H9 (cell line): ENCODE data around the gene CALHM5. TPM values are rescaled to one million over a fixed set of nuclear protein-coding genes. Genes with fewer than 3 reads are reported as not detected.

Experiments
- DNase-seq: peaks from one replicate; pipeline ENCODE4 v3.0.0-alpha.2; 2017
- H2AFZ ChIP-seq: one replicate; pipeline ENCODE4 v1.6.1; 2013; ENCODE audit warnings: mild to moderate bottlenecking, low read length, control low read depth, moderate library complexity
- H2AK5ac ChIP-seq: 2 replicates; pipeline ENCODE4 v1.6.1; 2013; ENCODE audit warnings: low read length, control low read depth, mixed read lengths; ENCODE audit not compliant: insufficient read length
- H2BK120ac ChIP-seq: one replicate; pipeline ENCODE4 v1.6.1; 2013; ENCODE audit warnings: low read depth, mild to moderate bottlenecking, low read length, control low read depth, inconsistent platforms; ENCODE audit not compliant: poor library complexity, severe bottlenecking
- H2BK12ac ChIP-seq: 2 replicates; pipeline ENCODE4 v1.6.1; 2013; ENCODE audit warnings: low read length, control low read depth, mixed read lengths, low read depth; ENCODE audit not compliant: insufficient read length
- H2BK15ac ChIP-seq: 2 replicates; pipeline ENCODE4 v1.6.1; 2013; ENCODE audit warnings: low read depth, low read length, control low read depth
- H2BK20ac ChIP-seq: one replicate; pipeline ENCODE4 v1.6.1; 2013; ENCODE audit warnings: low read depth, mild to moderate bottlenecking, low read length, control low read depth, inconsistent platforms; ENCODE audit not compliant: poor library complexity, severe bottlenecking
- H2BK5ac ChIP-seq: 2 replicates; pipeline ENCODE4 v1.6.1; 2013; ENCODE audit warnings: low read length, control low read depth, mixed read lengths; ENCODE audit not compliant: insufficient read length
- H3K14ac ChIP-seq: 2 replicates; pipeline ENCODE4 v1.6.1; 2013; ENCODE audit warnings: low read length, control low read depth; ENCODE audit not compliant: insufficient read depth
- H3K18ac ChIP-seq: 2 replicates; pipeline ENCODE4 v1.6.1; 2013; ENCODE audit warnings: low read depth, mild to moderate bottlenecking, mixed read lengths, low read length, control low read depth; ENCODE audit not compliant: insufficient read length
- H3K23ac ChIP-seq: 2 replicates; pipeline ENCODE4 v1.6.1; 2013; ENCODE audit warnings: low read length, control low read depth, mixed read lengths, low read depth; ENCODE audit not compliant: insufficient read length
- H3K23me2 ChIP-seq: 2 replicates; pipeline ENCODE4 v1.6.1; 2013; ENCODE audit warnings: low read depth, mild to moderate bottlenecking, mixed read lengths, low read length, control low read depth; ENCODE audit not compliant: insufficient read length, poor library complexity, severe bottlenecking
- H3K27ac ChIP-seq: 2 replicates; pipeline ENCODE4 v1.5.1; 2013; ENCODE audit warnings: low read length, control low read depth, mixed read lengths, low read depth; ENCODE audit not compliant: insufficient read length
- H3K27me3 ChIP-seq: 2 replicates; pipeline ENCODE4 v1.6.1; 2013; ENCODE audit warnings: low read length, control low read depth, inconsistent platforms; ENCODE audit not compliant: insufficient read depth
- H3K4ac ChIP-seq: 2 replicates; pipeline ENCODE4 v1.6.1; 2013; ENCODE audit warnings: low read depth, mild to moderate bottlenecking, control low read depth, inconsistent platforms, low read length, moderate library complexity
- H3K4me1 ChIP-seq: 2 replicates; pipeline ENCODE4 v1.6.1; 2013; ENCODE audit warnings: low read length, control low read depth, inconsistent platforms; ENCODE audit not compliant: insufficient read depth
- H3K4me2 ChIP-seq: 2 replicates; pipeline ENCODE4 v1.6.1; 2013; ENCODE audit warnings: low read length, control low read depth, mixed read lengths; ENCODE audit not compliant: insufficient read length, insufficient read depth
- H3K56ac ChIP-seq: 2 replicates; pipeline ENCODE4 v1.6.1; 2013; ENCODE audit warnings: low read depth, mild to moderate bottlenecking, mixed read lengths, low read length, control low read depth; ENCODE audit not compliant: insufficient read length
- H3K79me1 ChIP-seq: 2 replicates; pipeline ENCODE4 v1.6.1; 2013; ENCODE audit warnings: low read depth, mild to moderate bottlenecking, moderate library complexity, low read length, control low read depth, inconsistent platforms; ENCODE audit not compliant: insufficient read depth, poor library complexity, severe bottlenecking
- H3K79me2 ChIP-seq: 2 replicates; pipeline ENCODE4 v1.6.1; 2013; ENCODE audit warnings: low read length, control low read depth, inconsistent platforms; ENCODE audit not compliant: insufficient read depth
- H3K9ac ChIP-seq: 2 replicates; pipeline ENCODE4 v1.6.1; 2013; ENCODE audit warnings: low read length, control low read depth, mixed read lengths; ENCODE audit not compliant: insufficient read length; ENCODE audit errors: extremely low read depth
- H3K9me3 ChIP-seq: one replicate; pipeline ENCODE4 v1.6.1; 2013; ENCODE audit warnings: low read depth, low read length, inconsistent platforms; ENCODE audit not compliant: control insufficient read depth
- H3T11ph ChIP-seq: one replicate; pipeline ENCODE4 v1.6.1; 2013; ENCODE audit warnings: mild to moderate bottlenecking, low read length, control low read depth, inconsistent platforms
- H4K20me1 ChIP-seq: one replicate; pipeline ENCODE4 v1.6.1; 2013; ENCODE audit not compliant: control insufficient read depth, insufficient read length, insufficient read depth
- H4K5ac ChIP-seq: 2 replicates; pipeline ENCODE4 v1.6.1; 2013; ENCODE audit warnings: low read depth, mild to moderate bottlenecking, mixed read lengths, low read length, control low read depth; ENCODE audit not compliant: insufficient read length
- H4K8ac ChIP-seq: replicated peaks from 2 replicates; pipeline ENCODE4 v1.6.1; 2013; ENCODE audit warnings: low read length, control low read depth, mixed read lengths, low read depth; ENCODE audit not compliant: insufficient read length
- H4K91ac ChIP-seq: 2 replicates; pipeline ENCODE4 v1.6.1; 2013; ENCODE audit warnings: low read depth, mild to moderate bottlenecking, moderate library complexity, mixed read lengths, low read length, control low read depth; ENCODE audit not compliant: insufficient read length
- H3K27ac Mint-ChIP-seq, 3 experiments: 2 replicates in 2 of 3; 3 replicates in 1 of 3; pipeline ENCODE4 v1.8.0; 2020 to 2021; ENCODE audit warnings: mixed read lengths in 3 of 3, mild to moderate bottlenecking in 1 of 3, moderate library complexity in 1 of 3
- H3K27me3 Mint-ChIP-seq: 2 replicates; pipeline ENCODE4 v1.8.0; 2021; ENCODE audit warnings: low read depth, mild to moderate bottlenecking, moderate library complexity, mixed read lengths
- H3K36me3 Mint-ChIP-seq, 3 experiments: 2 replicates in 2 of 3; 3 replicates in 1 of 3; pipeline ENCODE4 v1.8.0; 2020 to 2021; ENCODE audit warnings: low read depth in 3 of 3, mixed read lengths in 3 of 3; ENCODE audit not compliant: insufficient read depth in 1 of 3
- H3K4me1 Mint-ChIP-seq, 2 experiments: 2 replicates each; pipeline ENCODE4 v1.8.0; 2020; ENCODE audit warnings: mixed read lengths in 2 of 2
- H3K4me3 Mint-ChIP-seq, 2 experiments: 2 replicates in 1 of 2; 3 replicates in 1 of 2; pipeline ENCODE4 v1.8.0; 2020 to 2021; ENCODE audit warnings: mild to moderate bottlenecking in 2 of 2, mixed read lengths in 2 of 2, moderate library complexity in 1 of 2
- H3K9me3 Mint-ChIP-seq, 2 experiments: 2 replicates in 1 of 2; 3 replicates in 1 of 2; pipeline ENCODE4 v1.8.0; 2020; ENCODE audit warnings: mild to moderate bottlenecking in 2 of 2, mixed read lengths in 2 of 2, moderate library complexity in 1 of 2
- CTCF ChIP-seq: fragments of 200-600 bp; sonication (generic); conservative IDR thresholded peaks from 3 replicates; pipeline ENCODE4 v1.8.0; 2021; ENCODE audit warnings: antibody characterized with exemption, mild to moderate bottlenecking
- WGBS: extraction: QIAGEN DNeasy Blood & Tissue Kit; methylation state at CpG from one replicate; pipeline ENCODE4 v1.1.7; 2013; ENCODE audit warnings: missing lambda C conversion rate, low lambda C conversion rate, mixed read lengths; ENCODE audit not compliant: insufficient read length; ENCODE audit errors: extremely low coverage; 5-methylcytosine and 5-hydroxymethylcytosine counted together
- total RNA-seq: library from RNA; stranded (reverse); gene quantifications from 2 replicates; pipeline ENCODE4 v1.2.1, GENCODE V29; 2021

CALHM5 gene
- total RNA-seq, 1 experiment from 2014 or later: 0.09 TPM

- H4K8ac ChIP-seq: no peak within 1 kb of the TSS
- no peaks in the 10 kb centered on the region for H3K9me3 Mint-ChIP-seq
- H4K91ac ChIP-seq: no peak within 1 kb of the TSS
- H4K20me1 ChIP-seq: no peaks in the 10 kb centered on the region
- no peak within 1 kb of the TSS for H3K27ac ChIP-seq
- no peak within 1 kb of the TSS for H3K14ac ChIP-seq
- H3K4me3 Mint-ChIP-seq: no peak within 1 kb of the TSS
- no CpG with 5 or more reads among the region's 4 CpGs for WGBS
- H3K36me3 Mint-ChIP-seq: no peaks in the 10 kb centered on the region
- H3K4me2 ChIP-seq: no peak within 1 kb of the TSS
- H3K9me3 ChIP-seq: no peaks in the 10 kb centered on the region
- H3K27ac Mint-ChIP-seq: no peak within 1 kb of the TSS
- H3K23me2 ChIP-seq: no peaks in the 10 kb centered on the region
- H4K5ac ChIP-seq: no peak within 1 kb of the TSS
- H3K27me3 Mint-ChIP-seq: no peaks in the 10 kb centered on the region
- no peak within 1 kb of the TSS for H2BK120ac ChIP-seq
- no peak within 1 kb of the TSS for H2AFZ ChIP-seq
- H3K27me3 ChIP-seq: no peaks in the 10 kb centered on the region
- H2BK12ac ChIP-seq: no peak within 1 kb of the TSS
- no peaks in the 10 kb centered on the region for H3K79me1 ChIP-seq
- H2AK5ac ChIP-seq: no peak within 1 kb of the TSS
- no peak within 1 kb of the TSS for H3T11ph ChIP-seq
- no peak within 1 kb of the TSS for H3K4ac ChIP-seq
- H3K79me2 ChIP-seq: no peaks in the 10 kb centered on the region
- H3K4me1 ChIP-seq: no peaks in the 10 kb centered on the region
- peaks cover 6 to 8% of the 10 kb centered on the region in 2 experiments; a peak in 3 of 4 replicates for H3K4me1 Mint-ChIP-seq
- no peak within 1 kb of the TSS for H3K9ac ChIP-seq
- no peak within 1 kb of the TSS for H3K56ac ChIP-seq
- H3K18ac ChIP-seq: no peak within 1 kb of the TSS
- H2BK5ac ChIP-seq: no peak within 1 kb of the TSS
- no peak for TF ChIP-seq CTCF
- H2BK15ac ChIP-seq: no peak within 1 kb of the TSS
- no peak within 1 kb of the TSS for H3K23ac ChIP-seq
- no peak for DNase-seq
- H2BK20ac ChIP-seq: no peak within 1 kb of the TSS
Measured at GRCh38 chr6:116545651-116546050, 34.2 kb downstream of the CALHM5 start, which contains the start of gene TRAPPC3L. TRAPPC3L (minus strand) TSS chr6:116545684; CDS start chr6:116545514, 170 bp downstream.
